HepG2 (cell line): ENCODE results near the gene EPB41L1.

Experiments
- ARID2 ChIP-seq: sonication (generic); formaldehyde crosslinking; IDR thresholded peaks from 2 replicates; pipeline ENCODE4 v1.8.1; 2022; ENCODE audit warnings: mild to moderate bottlenecking, missing genetic modification reagents, borderline replicate concordance
- ATF6 ChIP-seq: sonication (generic); formaldehyde crosslinking; conservative IDR thresholded peaks from 2 replicates; pipeline ENCODE4 v1.4.0; 2020; ENCODE audit warnings: missing genetic modification reagents
- EZH2 ChIP-seq: conservative IDR thresholded peaks from 2 replicates; pipeline ENCODE4 v1.6.1; 2012; ENCODE audit warnings: mild to moderate bottlenecking, low read depth, low read length, moderate library complexity
- FOXJ3 ChIP-seq: sonication (generic); formaldehyde crosslinking; IDR thresholded peaks from 2 replicates; pipeline ENCODE4 v1.4.0; 2020; ENCODE audit warnings: missing genetic modification reagents, mild to moderate bottlenecking, borderline replicate concordance
- GABPA ChIP-seq, 2 experiments: IDR thresholded peaks; 2 replicates each; pipeline ENCODE4 v1.6.1; 2011 to 2016; ENCODE audit warnings: low read depth in 2 of 2, low read length in 1 of 2, missing biosample characterization in 1 of 2, missing genetic modification characterization in 1 of 2
- HCFC1 ChIP-seq: fragments of 150-350 bp; IDR thresholded peaks from 2 replicates; pipeline ENCODE4 v1.6.1; 2014; ENCODE audit warnings: low read depth, low read length
- KDM6A ChIP-seq: IDR thresholded peaks from 2 replicates; pipeline ENCODE4 v1.6.1; 2016; ENCODE audit warnings: low read depth
- TCF12 ChIP-seq, 2 experiments: fragments of 450-650 bp in 1 of 2; sonication (generic) in 1 of 2; formaldehyde crosslinking in 1 of 2; IDR thresholded peaks; 2 replicates each; pipeline versions ENCODE4 v1.6.1 to v1.8.0; 2017 to 2022; ENCODE audit warnings: antibody characterized with exemption in 1 of 2, mild to moderate bottlenecking in 1 of 2, missing genetic modification reagents in 1 of 2, moderate library complexity in 1 of 2
- ZNF263 ChIP-seq: sonication (generic); formaldehyde crosslinking; IDR thresholded peaks from 2 replicates; pipeline ENCODE4 v1.4.0; 2020; ENCODE audit warnings: missing genetic modification reagents
- ZNF7 ChIP-seq: IDR thresholded peaks from 2 replicates; pipeline ENCODE4 v1.6.1; 2016; ENCODE audit warnings: missing biosample characterization, missing genetic modification reagents
- TF ChIP-seq, protein P1 (sequence below): IDR thresholded peaks from 2 replicates; pipeline ENCODE4 v1.6.1; 2012; ENCODE audit warnings: inconsistent platforms
- TF ChIP-seq, protein P2 (sequence below): sonication (generic); formaldehyde crosslinking; conservative IDR thresholded peaks from 2 replicates; pipeline ENCODE4 v1.8.1; 2023; ENCODE audit warnings: missing genetic modification reagents

GRCh38 chr20:36122931-36123288 lies 31.6 kb upstream of the EPB41L1 start:
- no peak for TF ChIP-seq ZNF263
- no peak for TF ChIP-seq ATF6 (CRISPR knock-in tag)
- no peak for TF ChIP-seq ARID2 (CRISPR knock-in tag)
- no peak for TF ChIP-seq EZH2
- TF ChIP-seq, protein P1, sequence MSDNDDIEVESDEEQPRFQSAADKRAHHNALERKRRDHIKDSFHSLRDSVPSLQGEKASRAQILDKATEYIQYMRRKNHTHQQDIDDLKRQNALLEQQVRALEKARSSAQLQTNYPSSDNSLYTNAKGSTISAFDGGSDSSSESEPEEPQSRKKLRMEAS, result no peak
- no peak for TF ChIP-seq KDM6A (CRISPR knock-in tag)
- no peak for TF ChIP-seq FOXJ3 (CRISPR knock-in tag)
- TF ChIP-seq HCFC1, result no peak
- no peak for TF ChIP-seq ZNF7 (CRISPR knock-in tag)
- TF ChIP-seq, protein P2, sequence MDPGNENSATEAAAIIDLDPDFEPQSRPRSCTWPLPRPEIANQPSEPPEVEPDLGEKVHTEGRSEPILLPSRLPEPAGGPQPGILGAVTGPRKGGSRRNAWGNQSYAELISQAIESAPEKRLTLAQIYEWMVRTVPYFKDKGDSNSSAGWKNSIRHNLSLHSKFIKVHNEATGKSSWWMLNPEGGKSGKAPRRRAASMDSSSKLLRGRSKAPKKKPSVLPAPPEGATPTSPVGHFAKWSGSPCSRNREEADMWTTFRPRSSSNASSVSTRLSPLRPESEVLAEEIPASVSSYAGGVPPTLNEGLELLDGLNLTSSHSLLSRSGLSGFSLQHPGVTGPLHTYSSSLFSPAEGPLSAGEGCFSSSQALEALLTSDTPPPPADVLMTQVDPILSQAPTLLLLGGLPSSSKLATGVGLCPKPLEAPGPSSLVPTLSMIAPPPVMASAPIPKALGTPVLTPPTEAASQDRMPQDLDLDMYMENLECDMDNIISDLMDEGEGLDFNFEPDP, result no peak
- TF ChIP-seq GABPA (IDR thresholded peaks at IDR 0.05; ENCODE audit: low read depth, low read length), result no peak
- TF ChIP-seq GABPA (CRISPR knock-in tag; IDR thresholded peaks at IDR 0.05; ENCODE audit: low read depth), result no peak
- TF ChIP-seq TCF12 (IDR thresholded peaks at IDR 0.05), result no peak
- no peak for TF ChIP-seq TCF12 (CRISPR knock-in tag; IDR thresholded peaks at IDR 0.05)
